GM23248 (cell line): ENCODE data around the gene FREY1. TPM values are rescaled to one million over a fixed set of nuclear protein-coding genes. Genes with fewer than 3 reads are reported as not detected.

ENCODE experiments used
- DNase-seq: peaks from one replicate; pipeline ENCODE4 v3.0.0-alpha.2; 2015
- H2AFZ ChIP-seq: fragments of 200-600 bp; sonication (generic); 2 replicates; pipeline ENCODE4 v1.6.1; 2016; ENCODE audit warnings: antibody characterized with exemption
- H3F3A ChIP-seq: fragments of 200-600 bp; sonication (generic); 2 replicates; pipeline ENCODE4 v1.6.1; 2016; ENCODE audit warnings: mild to moderate bottlenecking, antibody characterized with exemption, mixed run types; ENCODE audit not compliant: insufficient read depth
- H3K27ac ChIP-seq: fragments of 200-600 bp; sonication (generic); 2 replicates; pipeline ENCODE4 v1.5.1; 2016; ENCODE audit warnings: mild to moderate bottlenecking
- H3K27me3 ChIP-seq: fragments of 200-600 bp; sonication (generic); replicated peaks from 2 replicates; pipeline ENCODE4 v1.6.1; 2016; ENCODE audit warnings: mild to moderate bottlenecking; ENCODE audit not compliant: insufficient read depth
- H3K36me3 ChIP-seq: fragments of 200-600 bp; sonication (generic); 2 replicates; pipeline ENCODE4 v1.6.1; 2016; ENCODE audit warnings: low read depth, mild to moderate bottlenecking
- H3K4me1 ChIP-seq: fragments of 200-600 bp; sonication (generic); 2 replicates; pipeline ENCODE4 v1.6.1; 2016; ENCODE audit warnings: mild to moderate bottlenecking; ENCODE audit not compliant: insufficient read depth
- H3K4me2 ChIP-seq: fragments of 200-600 bp; sonication (generic); one replicate; pipeline ENCODE4 v1.6.1; 2016; ENCODE audit warnings: mild to moderate bottlenecking; ENCODE audit not compliant: unreplicated experiment
- H3K4me3 ChIP-seq: fragments of 200-600 bp; sonication (generic); 2 replicates; pipeline ENCODE4 v1.5.1; 2016; ENCODE audit warnings: mild to moderate bottlenecking
- H3K79me2 ChIP-seq: fragments of 200-600 bp; sonication (generic); 2 replicates; pipeline ENCODE4 v1.6.1; 2016; ENCODE audit warnings: mild to moderate bottlenecking; ENCODE audit not compliant: insufficient read depth
- H3K9ac ChIP-seq: fragments of 200-600 bp; sonication (generic); 2 replicates; pipeline ENCODE4 v1.6.1; 2016; ENCODE audit warnings: mild to moderate bottlenecking
- H3K9me2 ChIP-seq: fragments of 200-600 bp; sonication (generic); 2 replicates; pipeline ENCODE4 v1.6.1; 2016; ENCODE audit warnings: mixed run types, mild to moderate bottlenecking, moderate library complexity; ENCODE audit not compliant: insufficient read depth
- H3K9me3 ChIP-seq: fragments of 200-600 bp; sonication (generic); one replicate; pipeline ENCODE4 v1.6.1; 2017; ENCODE audit warnings: low read depth
- H4K20me1 ChIP-seq: fragments of 200-600 bp; sonication (generic); 2 replicates; pipeline ENCODE4 v1.6.0; 2016; ENCODE audit not compliant: insufficient read depth
- EZH2 ChIP-seq: fragments of 200-600 bp; sonication (generic); IDR thresholded peaks from 2 replicates; pipeline ENCODE4 v1.6.1; 2018; ENCODE audit warnings: antibody characterized with exemption, mild to moderate bottlenecking; ENCODE audit not compliant: insufficient read depth, poor library complexity, severe bottlenecking
- EZH2phosphoT487 ChIP-seq: fragments of 200-600 bp; sonication (generic); IDR thresholded peaks from 2 replicates; pipeline ENCODE4 v1.6.1; 2018; ENCODE audit warnings: antibody characterized with exemption, moderate library complexity, mild to moderate bottlenecking, low read depth; ENCODE audit not compliant: insufficient read depth
- WGBS, 2 experiments: methylation state at CpG; one replicate each; pipeline ENCODE4 v1.1.6; 2015 to 2017; ENCODE audit warnings: low lambda C conversion rate in 2 of 2, low coverage in 1 of 2; ENCODE audit errors: missing lambda C conversion rate in 2 of 2; 5-methylcytosine and 5-hydroxymethylcytosine counted together
- in situ Hi-C: fragments of 300-500 bp; cut with MboI; formaldehyde crosslinking; loops from 2 replicates; pipeline ENCODE4 v1.15.0; 2020
- polyA plus RNA-seq: library from polyadenylated mRNA; unstranded; fragments of >200 nt; fragmentation: Nextera tagmentation; extraction: Ambion mirVana; gene quantifications from 2 replicates; pipeline ENCODE4 v1.2.1, GENCODE V29; 2016
- total RNA-seq: library from RNA; depleted of rRNA; stranded (reverse); fragments of >200 nt; shearing (Covaris generic); gene quantifications from 2 replicates; pipeline ENCODE4 v1.2.3, GENCODE V29; 2014

The FREY1 gene
- total and polyA plus RNA-seq, 2 experiments from 2014 or later = not detected

- Histone ChIP-seq H3K9ac (peak overlapping the region; percentile 34), H2AFZ (no peak overlapping the region), H3K4me2 (peak overlapping the region; percentile 2)
These were observed 34.3 kb downstream of the FREY1 start for GRCh38 chr11:45872651-45873356.

DNA sequence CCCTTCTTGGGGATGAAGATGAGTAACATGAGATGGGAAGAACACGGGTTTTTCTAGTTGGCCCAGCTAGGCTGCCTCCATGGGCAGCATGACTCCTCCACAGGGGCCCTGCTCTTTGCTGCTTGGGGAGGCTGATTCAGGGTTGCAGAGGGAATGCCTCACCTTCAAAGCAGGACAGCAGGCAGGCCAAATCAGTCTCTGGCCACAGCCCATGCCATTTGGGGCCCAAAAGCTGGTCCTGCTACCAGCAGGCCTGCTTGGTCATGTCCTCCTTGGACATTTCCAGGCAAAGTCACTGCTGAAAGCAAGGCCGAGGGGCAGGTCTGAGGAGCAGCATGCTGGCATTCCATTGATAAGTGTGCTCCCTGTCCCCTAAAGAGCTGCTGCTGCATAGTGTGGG, 35.4 kb downstream of the FREY1 start:
- H2AFZ ChIP-seq = no peak overlapping the region
- H3K4me1 ChIP-seq = peaks cover 13% of the 10 kb centered on the region
- no peaks in the 10 kb centered on the region for H3K79me2 ChIP-seq
- in situ Hi-C loops = no loop called here
- H3K27ac ChIP-seq = no peak overlapping the region
- 90 to 94% methylated on average over 2 of the region's 2 CpGs for WGBS, 2 experiments
- H3K4me3 ChIP-seq = no peak overlapping the region
- no peak for TF ChIP-seq EZH2
- no peak for TF ChIP-seq EZH2phosphoT487
- H3K9me3 ChIP-seq = no peaks in the 10 kb centered on the region
- H3K9ac ChIP-seq = no peak overlapping the region
- H3K36me3 ChIP-seq = peaks cover 15% of the 10 kb centered on the region
- no peak overlapping the region for H3K4me2 ChIP-seq
- H3F3A ChIP-seq = peaks cover 20% of the 10 kb centered on the region
- no peak for DNase-seq
- no peaks in the 10 kb centered on the region for H3K27me3 ChIP-seq
- H3K9me2 ChIP-seq = no peaks in the 10 kb centered on the region
- no peaks in the 10 kb centered on the region for H4K20me1 ChIP-seq

More at GRCh38 chr11:45872651-45873356, 34.3 kb downstream of the FREY1 start:
- in situ Hi-C loops = no loop called here
- Histone ChIP-seq H3K4me3 (no peak overlapping the region), H3K9me3 (no peaks in the 10 kb centered on the region), H3K27me3 (no peaks in the 10 kb centered on the region), H3K36me3 (peaks cover 15% of the 10 kb centered on the region), H3K27ac (peak overlapping the region; percentile 53), H3K79me2 (no peaks in the 10 kb centered on the region), H3K9me2 (no peaks in the 10 kb centered on the region), H3F3A (peaks cover 20% of the 10 kb centered on the region), H4K20me1 (no peaks in the 10 kb centered on the region), H3K4me1 (peaks cover 13% of the 10 kb centered on the region)
- peak; percentile 93 for DNase-seq
- WGBS, 2 experiments = 51% methylated on average over 8 to 9 of the region's 9 CpGs
- TF ChIP-seq EZH2 (no peak), EZH2phosphoT487 (no peak)

DNA sequence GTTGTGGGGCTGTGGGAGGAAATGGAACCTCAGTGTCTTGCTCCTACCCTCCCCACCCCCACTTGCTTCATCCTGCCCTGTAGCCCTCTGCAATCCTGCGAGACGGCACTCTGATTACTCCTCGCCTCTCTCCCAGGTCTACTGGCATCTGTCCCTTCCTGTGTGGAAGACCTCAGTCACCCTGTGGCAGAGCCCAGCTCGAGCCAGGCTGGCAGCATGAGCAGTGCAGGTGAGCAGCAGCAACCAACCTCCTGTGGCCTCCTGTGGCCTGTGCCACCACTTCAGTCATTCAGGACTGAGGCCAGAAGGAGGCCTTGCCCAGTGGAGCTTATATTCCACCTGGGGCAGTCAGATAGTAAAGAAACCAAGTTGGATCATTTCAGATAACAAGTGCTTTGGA, 36.4 kb downstream of the FREY1 start:
- Histone ChIP-seq H3K36me3 (peaks cover 15% of the 10 kb centered on the region), H3K4me2 (no peak overlapping the region), H3K4me3 (no peak overlapping the region), H3K9ac (no peak overlapping the region), H4K20me1 (no peaks in the 10 kb centered on the region), H3K27ac (no peak overlapping the region), H3K27me3 (no peaks in the 10 kb centered on the region), H3K9me3 (no peaks in the 10 kb centered on the region), H3K79me2 (no peaks in the 10 kb centered on the region), H3K9me2 (no peaks in the 10 kb centered on the region), H3F3A (peaks cover 20% of the 10 kb centered on the region), H3K4me1 (peaks cover 13% of the 10 kb centered on the region), H2AFZ (no peak overlapping the region)
- in situ Hi-C loops = no loop called here
- WGBS, 2 experiments = 88 to 95% methylated on average over 4 of the region's 4 CpGs
- TF ChIP-seq EZH2phosphoT487 (no peak), EZH2 (no peak)
- no peak for DNase-seq

- H3K27me3 ChIP-seq = no peaks in the 10 kb centered on the region
- TF ChIP-seq EZH2 (no peak), EZH2phosphoT487 (no peak)
- H3K9ac ChIP-seq = no peak overlapping the region
- peaks cover 15% of the 10 kb centered on the region for H3K36me3 ChIP-seq
- no peaks in the 10 kb centered on the region for H3K79me2 ChIP-seq
- H3K4me3 ChIP-seq = no peak overlapping the region
- H2AFZ ChIP-seq = no peak overlapping the region
- peaks cover 13% of the 10 kb centered on the region for H3K4me1 ChIP-seq
- H3K9me3 ChIP-seq = no peaks in the 10 kb centered on the region
- no peak for DNase-seq
- in situ Hi-C loops = no loop called here
- H4K20me1 ChIP-seq = no peaks in the 10 kb centered on the region
- H3F3A ChIP-seq = peaks cover 20% of the 10 kb centered on the region
- no peak overlapping the region for H3K4me2 ChIP-seq
- H3K9me2 ChIP-seq = no peaks in the 10 kb centered on the region
- H3K27ac ChIP-seq = no peak overlapping the region
- 92 to 93% methylated on average over 12 of the region's 12 CpGs for WGBS, 2 experiments
These were observed 37.5 kb downstream of the FREY1 start for GRCh38 chr11:45869551-45869950.

GRCh38 chr11:45864041-45864440, 43.0 kb downstream of the FREY1 start:
- no peak for TF ChIP-seq EZH2phosphoT487
- TF ChIP-seq EZH2 = no peak
- Histone ChIP-seq H3K4me1 (peaks cover 12% of the 10 kb centered on the region), H3K9me3 (no peaks in the 10 kb centered on the region), H3F3A (peaks cover 9% of the 10 kb centered on the region), H2AFZ (no peak overlapping the region), H4K20me1 (no peaks in the 10 kb centered on the region), H3K36me3 (peaks cover 20% of the 10 kb centered on the region; the same call in 1 of the 2 replicates), H3K79me2 (no peaks in the 10 kb centered on the region), H3K27ac (no peak overlapping the region), H3K4me2 (no peak overlapping the region), H3K4me3 (no peak overlapping the region), H3K9me2 (no peaks in the 10 kb centered on the region), H3K9ac (no peak overlapping the region), H3K27me3 (no peaks in the 10 kb centered on the region)
- in situ Hi-C loops = no loop called here
- DNase-seq = no peak
